Mesendoderm (in vitro differentiated cells): ENCODE data around the gene CAMLG. TPM values are rescaled to one million over a fixed set of nuclear protein-coding genes. Genes with fewer than 3 reads are reported as not detected.
"Not testable (repeated sequence)": the region's sequence is repeated elsewhere in the genome, so short reads cannot be mapped to it uniquely, and the experiment has no call there.

Experiments used
- DNase-seq: peaks from one replicate; pipeline ENCODE4 v3.0.0; 2013
- H2AK5ac ChIP-seq: 2 replicates; pipeline ENCODE4 v1.6.1; 2013; ENCODE audit warnings: low read length, inconsistent platforms
- H2BK120ac ChIP-seq: 2 replicates; pipeline ENCODE4 v1.6.1; 2013; ENCODE audit warnings: low read depth, mild to moderate bottlenecking, low read length, moderate library complexity, mixed read lengths
- H2BK15ac ChIP-seq: replicated peaks from 2 replicates; pipeline ENCODE4 v1.6.1; 2013; ENCODE audit warnings: low read depth, mild to moderate bottlenecking, moderate library complexity
- H2BK5ac ChIP-seq: 2 replicates; pipeline ENCODE4 v1.6.1; 2013; ENCODE audit warnings: low read length, inconsistent platforms
- H3K18ac ChIP-seq: 2 replicates; pipeline ENCODE4 v1.6.1; 2013; ENCODE audit warnings: mild to moderate bottlenecking, low read length, mixed read lengths
- H3K23ac ChIP-seq: one replicate; pipeline ENCODE4 v1.6.1; 2013; ENCODE audit warnings: low read length
- H3K27ac ChIP-seq: 2 replicates; pipeline ENCODE4 v1.5.1; 2013; ENCODE audit warnings: low read depth, mild to moderate bottlenecking, inconsistent platforms, low read length, moderate library complexity
- H3K27me3 ChIP-seq: 2 replicates; pipeline ENCODE4 v1.6.1; 2013; ENCODE audit warnings: low read length, control low read depth, mild to moderate bottlenecking, inconsistent platforms; ENCODE audit not compliant: insufficient read depth, poor library complexity
- H3K36me3 ChIP-seq: 2 replicates; pipeline ENCODE4 v1.6.1; 2013; ENCODE audit warnings: low read length, inconsistent platforms; ENCODE audit not compliant: control insufficient read depth, insufficient read depth
- H3K4ac ChIP-seq: one replicate; pipeline ENCODE4 v1.6.1; 2013; ENCODE audit warnings: low read depth, mild to moderate bottlenecking, low read length, moderate library complexity
- H3K4me1 ChIP-seq: 2 replicates; pipeline ENCODE4 v1.6.1; 2013; ENCODE audit warnings: low read depth, low read length, inconsistent platforms; ENCODE audit not compliant: control insufficient read depth
- H3K4me2 ChIP-seq: 2 replicates; pipeline ENCODE4 v1.6.1; 2013; ENCODE audit warnings: low read length
- H3K4me3 ChIP-seq: 2 replicates; pipeline ENCODE4 v1.5.1; 2013; ENCODE audit warnings: mild to moderate bottlenecking, low read length
- H3K56ac ChIP-seq: one replicate; pipeline ENCODE4 v1.6.1; 2013; ENCODE audit warnings: low read length
- H3K79me1 ChIP-seq: 2 replicates; pipeline ENCODE4 v1.6.1; 2013; ENCODE audit warnings: low read length, inconsistent platforms
- H3K79me2 ChIP-seq: 2 replicates; pipeline ENCODE4 v1.6.1; 2013; ENCODE audit warnings: mild to moderate bottlenecking, low read length; ENCODE audit not compliant: control insufficient read depth, insufficient read depth
- H3K9ac ChIP-seq: 2 replicates; pipeline ENCODE4 v1.6.1; 2013; ENCODE audit warnings: low read length, inconsistent platforms
- H4K5ac ChIP-seq: one replicate; pipeline ENCODE4 v1.6.1; 2013; ENCODE audit warnings: low read length
- H4K8ac ChIP-seq: one replicate; pipeline ENCODE4 v1.6.1; 2013; ENCODE audit warnings: low read depth, mild to moderate bottlenecking, control low read depth, low read length, moderate library complexity
- WGBS: extraction: QIAGEN DNeasy Blood & Tissue Kit; methylation state at CpG from one replicate; pipeline ENCODE4 v1.1.7; 2013; ENCODE audit warnings: low lambda C conversion rate, missing lambda C conversion rate; ENCODE audit not compliant: insufficient coverage; ENCODE audit errors: extremely low coverage; 5-methylcytosine and 5-hydroxymethylcytosine counted together
- polyA plus RNA-seq, 2 experiments: library from polyadenylated mRNA; stranded (reverse); fragments of 200-250 nt; gene quantifications; one replicate each; pipeline ENCODE4 v1.2.3, GENCODE V29; 2013

Gene CAMLG
- 31.7 TPM for polyA plus RNA-seq (2013, experiment 1 of 2)
- 34.6 TPM for polyA plus RNA-seq (2013, experiment 2 of 2)

DNA sequence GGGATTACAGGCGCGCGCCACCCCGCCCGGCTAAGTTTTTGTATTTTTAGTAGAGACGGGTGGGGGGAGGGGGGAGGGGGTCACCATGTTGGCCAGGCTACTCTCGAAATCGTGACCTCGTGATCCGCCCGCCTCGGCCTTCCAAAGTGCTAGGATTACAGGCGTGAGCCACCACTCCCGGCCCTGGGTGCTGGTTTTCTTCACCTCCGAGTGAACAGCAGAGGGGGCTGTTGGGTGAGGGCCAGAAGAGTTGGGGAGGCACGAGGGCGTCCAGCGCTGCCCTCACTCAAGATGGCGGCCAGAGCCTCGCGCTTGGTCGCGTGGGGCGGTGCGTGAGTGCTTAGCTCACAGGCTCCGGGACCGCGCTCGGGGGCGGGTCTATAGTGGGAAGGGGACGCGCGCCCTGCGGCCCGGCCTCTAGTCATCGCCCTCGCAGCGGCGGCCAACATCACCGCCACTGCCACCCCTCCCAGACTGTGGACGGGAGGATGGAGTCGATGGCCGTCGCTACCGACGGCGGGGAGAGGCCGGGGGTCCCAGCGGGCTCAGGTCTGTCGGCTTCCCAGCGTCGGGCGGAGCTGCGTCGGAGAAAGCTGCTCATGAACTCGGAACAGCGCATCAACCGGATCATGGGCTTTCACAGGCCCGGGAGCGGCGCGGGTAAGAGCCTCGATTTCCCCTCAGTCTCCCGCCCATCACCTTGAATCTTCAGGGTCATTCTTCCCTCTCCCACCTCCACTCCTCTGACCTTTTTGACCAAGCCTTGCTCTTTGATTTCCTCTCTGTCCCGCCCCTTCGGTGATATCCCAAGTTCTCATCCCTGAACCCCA is at the start of gene CAMLG:
Gene CAMLG, plus strand, starts transcription at position 416 of the 830 bp plus-strand sequence. Its CDS starts 73 bp downstream, at position 489.
- peak within 1 kb of the TSS; percentile 9 for H3K27ac ChIP-seq
- H2AK5ac ChIP-seq = no peak within 1 kb of the TSS
- no peaks in the 10 kb centered on the region for H3K4me1 ChIP-seq
- peak; percentile 99 for DNase-seq
- H2BK5ac ChIP-seq = no peak within 1 kb of the TSS
- peak within 1 kb of the TSS; percentile 55 for H3K18ac ChIP-seq
- H3K4me3 ChIP-seq = peak within 1 kb of the TSS; percentile 59
- no CpG with 5 or more reads among the region's 66 CpGs for WGBS
- no peaks in the 10 kb centered on the region for H3K27me3 ChIP-seq
- H3K79me2 ChIP-seq = peaks cover 2% of the 10 kb centered on the region
- no peak within 1 kb of the TSS for H4K8ac ChIP-seq
- H3K4ac ChIP-seq = no peak within 1 kb of the TSS
- H4K5ac ChIP-seq = peak within 1 kb of the TSS; percentile 85
- peak within 1 kb of the TSS; percentile 55 for H3K4me2 ChIP-seq
- peak within 1 kb of the TSS; percentile 78 for H3K9ac ChIP-seq
- no peak within 1 kb of the TSS for H2BK120ac ChIP-seq
- no peak within 1 kb of the TSS for H3K23ac ChIP-seq
- H2BK15ac ChIP-seq = no peak within 1 kb of the TSS
- H3K56ac ChIP-seq = peak within 1 kb of the TSS; percentile 83
- H3K36me3 ChIP-seq = no peaks in the 10 kb centered on the region
- peaks cover 3% of the 10 kb centered on the region for H3K79me1 ChIP-seq

DNA sequence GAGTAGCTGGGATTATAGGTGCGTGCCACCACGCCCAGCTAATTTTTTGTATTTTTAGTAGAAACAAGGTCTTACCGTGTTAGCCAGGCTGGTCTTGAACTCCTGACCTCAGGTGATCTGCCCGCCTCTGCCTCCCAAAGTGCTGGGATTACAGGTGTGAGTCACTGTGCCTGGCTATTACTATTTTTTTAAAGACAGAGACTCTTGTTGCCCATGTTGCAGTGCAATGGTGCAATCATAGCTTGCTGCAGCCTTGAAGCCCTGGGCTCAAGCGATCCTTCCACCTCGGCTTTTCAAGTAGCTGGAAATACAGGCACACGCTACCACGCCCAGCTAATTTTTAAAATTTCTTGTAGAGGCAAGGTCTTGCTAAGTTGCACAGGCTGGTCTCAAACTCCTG is 48.2 kb upstream of the CAMLG start:
- not testable (repeated sequence) for H3K9ac ChIP-seq, H3K4me3 ChIP-seq, H2AK5ac ChIP-seq, H3K4me2 ChIP-seq, H4K5ac ChIP-seq, H3K23ac ChIP-seq, H3K4ac ChIP-seq, H3K18ac ChIP-seq, H2BK15ac ChIP-seq, H3K27ac ChIP-seq, H3K36me3 ChIP-seq, H3K79me1 ChIP-seq, H2BK120ac ChIP-seq, H3K27me3 ChIP-seq, H3K4me1 ChIP-seq, H3K79me2 ChIP-seq, H3K56ac ChIP-seq, DNase-seq, H4K8ac ChIP-seq, H2BK5ac ChIP-seq
- no CpG with 5 or more reads among the region's 8 CpGs for WGBS

DNA sequence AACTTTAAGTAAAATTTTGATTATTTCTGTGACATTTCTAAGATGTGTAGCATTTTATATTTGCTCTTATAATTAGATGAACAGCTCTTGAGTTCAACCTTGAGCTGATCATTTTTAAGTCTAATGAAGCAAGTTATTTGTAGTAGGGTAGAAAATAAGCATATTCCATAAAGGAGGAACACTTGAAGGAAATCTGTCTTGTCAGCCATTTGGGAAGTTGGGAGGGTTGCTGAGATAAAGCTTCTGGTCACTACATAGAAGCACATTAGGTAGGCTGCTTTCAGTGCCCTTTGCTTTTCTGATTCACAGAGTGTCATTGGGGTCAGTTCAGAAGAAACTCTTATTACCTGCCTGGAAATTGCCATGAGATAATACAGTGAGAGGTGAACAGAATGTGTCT is 45.6 kb upstream of the CAMLG start:
- Histone ChIP-seq H3K4me2 (no peak overlapping the region), H3K23ac (no peak overlapping the region), H3K79me1 (no peaks in the 10 kb centered on the region), H2BK5ac (no peak overlapping the region), H2BK15ac (no peak overlapping the region), H3K4me1 (no peaks in the 10 kb centered on the region), H3K56ac (no peak overlapping the region), H3K18ac (no peak overlapping the region), H4K8ac (no peak overlapping the region), H3K4me3 (no peak overlapping the region), H3K27ac (no peak overlapping the region), H3K27me3 (no peaks in the 10 kb centered on the region), H2AK5ac (no peak overlapping the region), H3K9ac (no peak overlapping the region), H3K4ac (no peak overlapping the region), H3K36me3 (peaks cover 8% of the 10 kb centered on the region), H4K5ac (no peak overlapping the region), H2BK120ac (no peak overlapping the region), H3K79me2 (no peaks in the 10 kb centered on the region)
- no peak for DNase-seq

DNA sequence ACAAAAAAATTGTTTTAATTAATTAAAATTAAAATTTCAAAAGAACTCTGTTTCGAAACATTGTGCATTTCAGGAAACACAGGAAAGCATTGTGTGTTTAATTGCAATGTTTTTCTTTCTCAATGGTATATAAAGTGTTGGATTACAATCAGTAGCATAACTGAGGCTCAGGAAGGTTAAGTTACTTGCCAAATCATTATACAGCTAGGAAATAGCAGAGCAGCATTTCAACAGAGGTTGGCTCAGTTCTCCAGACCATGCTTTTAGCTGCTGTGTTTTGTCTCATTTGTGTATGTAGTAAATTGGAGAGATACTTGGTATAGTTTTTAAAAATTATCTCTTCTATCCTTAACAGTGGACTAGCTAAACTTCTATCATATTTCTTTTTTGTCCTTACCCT is 30.0 kb upstream of the CAMLG start:
- H3K4ac ChIP-seq = no peak overlapping the region
- no peak overlapping the region for H3K9ac ChIP-seq
- no peaks in the 10 kb centered on the region for H3K79me2 ChIP-seq
- H2BK120ac ChIP-seq = no peak overlapping the region
- H3K4me2 ChIP-seq = no peak overlapping the region
- H2AK5ac ChIP-seq = no peak overlapping the region
- no peaks in the 10 kb centered on the region for H3K79me1 ChIP-seq
- no peak overlapping the region for H3K23ac ChIP-seq
- H3K27me3 ChIP-seq = no peaks in the 10 kb centered on the region
- H2BK5ac ChIP-seq = no peak overlapping the region
- H3K27ac ChIP-seq = no peak overlapping the region
- no peak overlapping the region for H3K56ac ChIP-seq
- H3K4me3 ChIP-seq = no peak overlapping the region
- H3K18ac ChIP-seq = no peak overlapping the region
- DNase-seq = no peak
- no CpG with 5 or more reads among the region's 1 CpG for WGBS
- peaks cover 1% of the 10 kb centered on the region for H3K36me3 ChIP-seq
- no peaks in the 10 kb centered on the region for H3K4me1 ChIP-seq
- H2BK15ac ChIP-seq = no peak overlapping the region
- no peak overlapping the region for H4K5ac ChIP-seq
- H4K8ac ChIP-seq = no peak overlapping the region

DNA sequence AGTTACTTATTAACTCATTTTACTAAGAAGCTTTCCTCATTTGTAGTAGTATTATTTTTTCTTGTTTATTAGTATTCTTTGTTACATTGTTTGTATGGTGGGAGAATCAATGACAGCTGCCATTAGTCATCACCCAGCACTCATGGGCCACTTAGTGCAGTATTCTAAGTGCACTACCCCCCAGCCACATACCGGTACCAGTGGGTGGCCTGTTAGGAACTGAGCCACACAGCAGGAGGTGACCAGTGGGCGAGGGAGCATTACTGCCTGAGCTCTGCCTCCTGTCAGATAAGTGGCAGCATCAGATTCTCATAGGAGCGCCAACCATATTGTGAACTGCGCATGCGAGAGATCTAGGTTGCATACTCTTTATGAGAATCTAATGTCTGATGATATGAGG is 24.2 kb upstream of the CAMLG start:
- H2BK120ac ChIP-seq = no peak overlapping the region
- no peak overlapping the region for H3K4me3 ChIP-seq
- no peak overlapping the region for H3K4me2 ChIP-seq
- no peaks in the 10 kb centered on the region for H3K79me1 ChIP-seq
- no peak overlapping the region for H3K4ac ChIP-seq
- whole genome bisulfite sequencing = no CpG with 5 or more reads among the region's 5 CpGs
- H2BK15ac ChIP-seq = no peak overlapping the region
- H3K79me2 ChIP-seq = no peaks in the 10 kb centered on the region
- peak; percentile 62 for DNase-seq
- no peak overlapping the region for H4K5ac ChIP-seq
- H2AK5ac ChIP-seq = no peak overlapping the region
- no peak overlapping the region for H3K23ac ChIP-seq
- H2BK5ac ChIP-seq = no peak overlapping the region
- no peaks in the 10 kb centered on the region for H3K36me3 ChIP-seq
- no peak overlapping the region for H3K9ac ChIP-seq
- H3K27ac ChIP-seq = no peak overlapping the region
- no peak overlapping the region for H3K18ac ChIP-seq
- H3K27me3 ChIP-seq = no peaks in the 10 kb centered on the region
- H3K56ac ChIP-seq = no peak overlapping the region
- no peaks in the 10 kb centered on the region for H3K4me1 ChIP-seq
- H4K8ac ChIP-seq = no peak overlapping the region

GRCh38 chr5:134714541-134714940 is 23.8 kb upstream of the CAMLG start:
- DNase-seq = no peak
- Histone ChIP-seq H3K79me1 (no peaks in the 10 kb centered on the region), H2AK5ac (no peak overlapping the region), H3K4me2 (no peak overlapping the region), H4K5ac (no peak overlapping the region), H2BK15ac (no peak overlapping the region), H3K4me1 (no peaks in the 10 kb centered on the region), H3K56ac (no peak overlapping the region), H3K23ac (no peak overlapping the region), H3K36me3 (no peaks in the 10 kb centered on the region), H2BK5ac (no peak overlapping the region), H4K8ac (no peak overlapping the region), H3K4me3 (no peak overlapping the region), H3K4ac (no peak overlapping the region), H3K27ac (no peak overlapping the region), H3K18ac (no peak overlapping the region), H2BK120ac (no peak overlapping the region), H3K27me3 (no peaks in the 10 kb centered on the region), H3K9ac (no peak overlapping the region), H3K79me2 (no peaks in the 10 kb centered on the region)
- WGBS = no CpG with 5 or more reads among the region's 3 CpGs
